ENCODE measurements around the gene STRIP2.
"Not testable (repeated sequence)": the region's sequence is repeated elsewhere in the genome, so short reads cannot be mapped to it uniquely, and the experiment has no call there.

Gene STRIP2

DNA sequence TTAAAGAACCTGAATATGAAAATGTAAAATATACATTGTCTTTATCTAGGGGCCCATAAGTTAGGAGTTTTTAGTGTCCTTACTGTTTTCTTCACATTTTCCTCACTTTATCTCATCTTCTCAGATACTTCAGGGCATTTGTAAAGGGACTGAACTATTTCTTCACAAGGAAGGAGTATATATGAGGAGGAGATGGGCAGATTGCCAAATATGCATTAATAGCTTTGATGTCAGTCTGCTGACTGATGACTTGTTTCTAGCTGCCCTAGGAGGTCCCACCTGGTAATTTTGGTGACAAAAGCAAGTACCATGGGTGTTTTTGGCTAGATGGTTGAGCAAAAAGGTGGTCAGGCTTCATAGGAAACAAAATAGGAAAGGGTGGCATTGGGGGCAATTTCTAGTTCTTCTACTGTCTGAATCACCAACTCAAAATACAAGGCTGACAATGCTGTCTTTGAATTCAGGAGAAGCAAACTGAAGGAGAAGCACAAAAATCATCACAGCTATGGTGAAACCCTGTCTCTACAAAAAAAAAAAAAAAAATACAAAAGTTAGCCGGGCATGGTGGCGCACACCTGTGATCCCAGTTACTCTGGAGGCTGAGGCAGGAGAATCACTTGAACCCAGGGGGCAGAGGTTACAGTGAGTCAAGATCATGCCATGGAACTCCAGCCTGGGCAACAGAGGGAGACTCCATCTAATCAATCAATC, 10.4 kb upstream of the STRIP2 start:
- no peak for DNase-seq (ENCODE audit: low read depth)

DNA sequence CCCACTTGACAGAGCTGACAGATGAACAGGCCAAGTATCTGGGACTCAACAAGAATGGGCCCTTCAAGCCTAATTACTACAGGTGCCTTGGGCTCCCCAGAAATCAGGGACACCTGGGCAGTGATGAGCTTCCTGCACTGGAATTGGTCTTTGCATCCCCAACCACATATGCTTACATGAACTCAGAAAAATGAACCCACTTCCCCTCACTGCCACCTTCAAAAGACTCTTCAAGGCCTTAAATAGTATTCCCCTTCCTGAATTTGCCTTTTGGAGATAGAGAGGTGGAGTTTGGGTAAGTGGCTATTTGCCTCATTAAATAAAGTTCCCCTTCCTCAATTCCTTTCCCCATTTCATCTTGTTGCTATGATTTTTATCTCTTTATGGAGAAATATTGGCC, 7.8 kb upstream of the STRIP2 start:
- no peak for DNase-seq (ENCODE audit: low read depth)

DNA sequence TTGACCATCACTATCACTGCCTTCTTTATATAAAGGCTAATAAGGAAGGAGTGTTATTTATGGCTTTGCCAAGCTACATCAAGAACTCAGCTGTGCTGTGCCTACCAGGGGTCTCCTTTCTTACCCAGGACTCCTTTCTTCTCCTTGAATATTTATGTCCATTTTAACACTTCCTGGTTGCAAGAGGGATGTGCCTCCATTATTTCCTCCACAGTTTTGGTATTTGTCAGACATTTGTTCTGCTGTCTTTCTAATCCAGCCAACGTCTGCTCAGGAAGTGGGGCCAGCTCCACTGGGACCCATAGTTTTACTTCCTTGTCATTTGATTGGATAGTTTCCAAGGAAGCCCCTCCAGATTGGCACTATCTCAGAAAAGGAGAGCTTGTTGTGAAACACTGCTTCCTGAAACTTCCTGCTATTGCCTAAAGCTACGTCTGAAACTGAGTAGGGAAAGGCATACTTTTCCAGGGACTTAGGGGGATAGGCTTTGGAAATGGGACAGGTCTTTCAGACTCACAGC, 6.6 kb upstream of the STRIP2 start:
- no peak for DNase-seq (ENCODE audit: low read depth)

DNA sequence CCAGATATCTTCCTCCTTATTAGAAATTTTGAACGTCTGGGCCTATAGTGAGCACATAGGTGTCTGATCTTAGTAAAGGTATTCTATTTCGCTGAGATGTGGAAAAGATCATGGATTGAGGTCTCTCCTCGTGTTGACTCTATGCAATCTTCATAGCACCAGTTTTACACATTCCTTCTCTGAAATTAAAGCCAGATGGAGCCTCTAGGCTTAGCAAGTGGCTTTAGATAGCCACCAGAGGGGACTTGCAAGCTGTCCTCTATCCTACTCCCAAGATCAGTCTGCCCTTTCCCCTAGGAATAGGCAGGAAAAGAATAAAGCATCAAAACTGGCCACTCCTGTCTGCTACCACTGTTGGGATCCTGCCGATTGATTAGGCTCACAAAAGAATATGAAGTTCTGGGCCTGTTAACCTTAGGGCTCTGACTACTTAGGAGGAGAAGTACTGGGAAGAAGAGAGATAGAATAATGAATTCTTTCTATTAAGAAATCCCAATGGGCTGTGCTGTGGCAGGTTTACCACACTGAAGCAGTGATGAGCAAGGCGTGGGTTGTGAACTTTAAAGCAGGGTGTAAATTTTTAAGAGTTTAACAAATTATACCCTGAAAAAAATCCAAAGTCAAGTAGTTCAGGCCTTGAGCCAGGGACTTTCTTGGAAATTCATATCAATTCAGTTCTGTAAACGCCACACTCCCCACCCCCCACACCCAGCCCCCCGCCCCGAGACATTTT, 2.2 kb upstream of the STRIP2 start:
- DNase-seq (ENCODE audit: low read depth) = no peak

DNA sequence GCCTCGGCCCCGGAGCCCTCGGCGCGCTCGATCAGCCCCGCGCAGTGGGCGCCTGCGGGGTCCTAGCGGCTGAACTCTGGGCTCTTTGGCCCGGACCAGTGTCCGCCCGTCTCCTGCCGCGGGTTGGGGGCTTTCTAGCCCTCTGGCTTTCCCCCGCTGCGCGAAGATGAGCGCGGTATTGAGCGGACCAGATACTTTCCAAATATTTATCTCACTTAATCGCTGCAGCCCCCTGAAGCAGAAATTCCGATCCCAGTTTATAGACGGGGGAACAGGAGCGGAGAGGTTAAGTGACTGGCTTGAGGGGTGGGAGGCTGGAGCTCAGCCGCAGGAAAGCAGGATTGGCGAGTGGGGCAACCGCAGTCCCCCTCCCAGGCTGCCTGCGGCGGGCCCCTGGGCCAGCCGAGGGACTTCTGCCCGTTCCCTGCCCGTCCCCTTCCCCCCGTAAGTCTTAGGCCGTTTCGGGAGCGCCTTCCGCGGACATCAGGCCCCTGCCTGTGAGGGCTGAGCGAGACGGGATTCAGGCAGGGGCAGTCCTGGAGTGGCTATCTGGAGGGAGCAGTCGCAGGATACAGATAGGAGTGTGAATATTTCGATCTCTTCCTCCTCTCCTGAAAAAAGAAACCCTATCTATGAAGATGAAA, 565 bp downstream of the STRIP2 start:
- no peak for DNase-seq (ENCODE audit: low read depth)

DNA sequence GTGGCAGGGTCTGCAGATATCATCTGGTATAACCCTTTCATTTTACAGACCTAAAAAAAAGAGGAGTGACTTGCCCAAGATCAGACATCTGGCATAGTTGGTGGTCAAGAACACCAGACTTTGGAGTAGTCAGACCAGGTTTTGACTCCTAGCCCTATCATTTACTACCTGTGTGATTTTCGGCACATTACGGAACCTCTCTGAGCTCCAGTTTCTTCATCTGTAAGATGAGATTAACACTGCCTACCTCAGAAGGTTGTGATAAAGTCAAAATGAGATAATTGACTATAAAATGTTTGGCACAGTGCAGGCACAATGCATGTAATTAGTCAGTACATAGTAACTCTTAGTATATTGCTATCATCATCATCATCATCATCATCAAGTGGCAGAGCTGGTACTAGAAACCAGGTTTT, 1.2 kb downstream of the STRIP2 start:
- DNase-seq (ENCODE audit: low read depth) = no peak

DNA sequence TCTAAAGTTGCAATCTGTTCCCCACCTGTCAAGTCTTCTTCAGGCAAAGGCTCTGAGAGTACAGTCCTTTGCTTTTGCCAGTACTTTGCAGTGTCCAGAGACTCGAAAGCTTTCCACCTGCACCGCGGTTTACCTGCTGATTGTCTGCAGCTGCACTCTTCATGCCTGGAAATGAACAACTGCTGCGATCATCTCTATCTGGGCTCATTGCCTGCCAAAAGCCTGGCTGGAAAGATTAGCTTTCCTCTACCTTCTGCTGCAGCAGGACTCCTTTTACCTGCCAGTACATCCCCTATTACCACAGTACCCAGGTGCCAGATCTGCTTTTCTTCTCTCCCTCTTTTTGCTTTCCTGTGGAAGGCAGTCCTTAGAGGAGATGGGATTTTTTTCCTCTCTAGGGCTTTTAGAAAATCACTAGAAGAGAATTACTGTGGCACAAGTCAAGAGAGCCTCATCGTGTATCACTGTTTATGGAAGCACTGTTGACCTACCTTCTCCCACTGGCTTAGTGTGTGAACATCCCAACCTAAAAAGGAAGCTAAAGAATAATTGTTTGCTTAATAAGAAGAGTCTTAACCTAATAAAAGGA, 2.2 kb downstream of the STRIP2 start:
- no peak for DNase-seq (ENCODE audit: low read depth)

DNA sequence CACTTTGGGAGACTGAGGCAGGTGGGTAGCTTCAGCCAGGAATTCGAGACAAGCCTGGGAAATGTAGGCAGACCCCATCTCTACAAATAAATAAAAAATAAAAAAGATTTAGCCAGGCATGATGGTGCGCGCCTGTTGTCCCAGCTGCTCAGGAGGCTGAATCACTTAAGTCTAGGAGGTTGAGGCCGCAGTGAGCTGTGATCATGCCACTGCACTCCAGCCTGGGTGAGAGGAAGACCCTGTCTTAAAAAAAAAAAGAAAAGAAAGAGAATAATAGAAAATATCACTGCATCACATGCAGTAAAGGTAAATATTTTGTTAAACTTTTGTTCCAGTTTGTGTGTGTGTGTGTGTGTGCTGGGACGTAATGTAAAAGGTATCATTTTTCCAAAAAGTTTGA, 3.0 kb downstream of the STRIP2 start:
- no peak for DNase-seq (ENCODE audit: low read depth)

DNA sequence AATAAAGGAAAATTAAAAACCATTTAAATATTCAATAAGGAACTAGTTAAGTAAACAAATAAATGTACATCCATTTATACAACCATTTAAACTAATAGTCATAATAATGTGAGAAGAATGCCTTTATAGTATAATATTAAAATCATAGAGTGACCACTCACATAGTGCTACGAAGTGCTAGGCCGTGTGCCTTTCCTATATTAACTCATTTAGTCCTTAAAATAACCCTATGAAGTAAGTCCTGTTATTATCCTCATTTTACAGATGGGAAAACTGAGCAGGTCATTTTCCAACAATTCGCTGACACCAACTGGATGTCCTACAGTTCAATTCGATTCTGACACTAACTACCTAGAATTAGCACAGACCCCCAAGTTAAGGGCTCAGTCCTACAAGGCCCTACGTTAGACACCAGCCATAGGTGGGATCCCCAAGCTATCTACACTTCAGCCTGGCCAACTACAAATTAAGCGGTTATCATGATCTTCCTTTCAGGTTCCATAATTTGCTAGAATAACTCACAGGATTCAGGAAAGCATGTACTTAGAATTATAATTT, 4.1 kb downstream of the STRIP2 start:
- DNase-seq (ENCODE audit: low read depth) = no peak

DNA sequence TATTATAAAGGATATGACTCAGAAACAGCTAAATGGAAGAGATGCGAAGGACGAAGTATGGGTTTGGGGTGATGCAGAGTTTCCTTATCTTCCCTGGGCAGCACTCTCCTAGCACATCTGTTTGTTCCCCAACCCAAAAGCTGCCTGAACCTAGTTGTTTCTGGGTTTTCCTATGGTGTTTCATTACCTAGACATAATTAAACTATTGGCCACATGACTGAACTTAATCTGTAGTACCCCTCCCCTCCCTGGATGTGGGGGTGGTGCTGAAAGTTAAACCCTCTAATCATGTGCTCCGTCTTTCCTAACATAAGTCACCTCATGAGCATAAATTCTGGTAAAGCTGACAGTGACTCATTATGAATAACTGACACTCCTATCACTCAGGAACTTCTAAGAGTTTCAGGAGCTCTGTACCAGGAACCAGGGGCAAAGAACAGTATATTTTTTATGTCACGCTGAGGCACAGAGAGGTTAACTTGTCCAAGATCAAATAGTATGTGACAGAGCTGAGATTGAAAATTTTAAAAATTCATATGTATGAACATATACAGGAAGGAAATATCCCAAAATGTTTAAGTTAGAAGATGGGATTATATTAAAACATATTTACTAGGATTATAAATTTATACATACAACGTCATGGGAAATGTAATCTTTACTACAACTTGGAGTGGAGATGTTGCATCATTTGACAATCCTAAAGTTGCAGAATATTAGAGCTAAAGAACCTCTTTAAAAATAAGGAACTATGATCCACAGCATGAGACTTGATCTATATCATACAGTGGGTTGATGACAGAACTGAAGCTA, 4.8 kb downstream of the STRIP2 start:
- peak; percentile 60 for DNase-seq (ENCODE audit: low read depth)

DNA sequence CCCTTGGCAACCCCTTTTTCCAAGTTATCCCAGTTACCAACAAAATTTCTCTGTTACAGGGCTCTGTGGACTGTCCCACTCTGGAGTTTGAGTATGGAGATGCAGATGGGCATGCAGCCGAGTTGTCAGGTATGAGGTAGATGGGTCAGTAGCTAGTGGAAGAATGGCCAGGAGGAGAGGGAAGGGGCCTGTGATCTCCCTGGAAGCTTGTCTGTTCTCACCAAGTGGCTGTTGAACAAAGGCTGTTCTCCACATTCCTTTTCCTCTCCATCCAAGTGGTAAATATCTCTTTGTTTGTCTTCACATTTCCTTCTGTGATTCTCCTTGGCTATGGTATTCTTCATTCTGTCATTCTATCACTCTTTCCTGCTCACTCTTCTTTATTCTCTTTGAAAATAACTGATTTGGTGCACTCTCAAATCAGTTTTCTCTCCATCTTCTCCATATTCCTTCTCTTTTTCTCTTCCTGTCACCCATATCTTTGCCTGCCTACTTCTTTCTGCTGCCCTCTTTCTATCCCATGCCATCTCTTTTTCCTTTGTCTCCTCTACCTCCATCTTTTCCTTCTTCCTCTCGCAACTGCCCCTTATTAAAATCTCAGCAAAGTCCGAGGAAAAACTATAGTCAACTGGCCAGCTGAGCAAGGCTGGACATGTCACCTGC, 5.9 kb downstream of the STRIP2 start:
- DNase-seq (ENCODE audit: low read depth) = no peak

DNA sequence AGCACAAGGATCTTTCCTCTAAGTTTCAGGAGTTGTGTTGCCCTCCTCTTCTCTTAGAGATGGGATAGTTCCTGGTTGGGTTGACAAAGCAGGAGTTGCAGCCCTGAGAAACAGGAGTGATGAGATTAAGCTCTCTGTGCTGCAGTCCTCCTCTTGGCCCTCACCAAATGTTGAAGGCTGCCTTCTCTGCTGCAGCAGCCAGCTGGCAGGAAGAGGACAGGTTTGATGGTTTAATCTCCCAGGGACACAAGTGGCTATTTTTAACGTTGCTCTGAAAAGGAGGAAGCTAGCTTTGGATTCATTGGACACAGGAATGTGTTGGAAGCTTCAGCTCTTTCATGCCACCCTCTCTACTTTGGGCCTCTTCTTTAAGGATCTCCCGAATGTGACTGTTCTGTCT, 9.4 kb downstream of the STRIP2 start:
- no peak for DNase-seq (ENCODE audit: low read depth)

DNA sequence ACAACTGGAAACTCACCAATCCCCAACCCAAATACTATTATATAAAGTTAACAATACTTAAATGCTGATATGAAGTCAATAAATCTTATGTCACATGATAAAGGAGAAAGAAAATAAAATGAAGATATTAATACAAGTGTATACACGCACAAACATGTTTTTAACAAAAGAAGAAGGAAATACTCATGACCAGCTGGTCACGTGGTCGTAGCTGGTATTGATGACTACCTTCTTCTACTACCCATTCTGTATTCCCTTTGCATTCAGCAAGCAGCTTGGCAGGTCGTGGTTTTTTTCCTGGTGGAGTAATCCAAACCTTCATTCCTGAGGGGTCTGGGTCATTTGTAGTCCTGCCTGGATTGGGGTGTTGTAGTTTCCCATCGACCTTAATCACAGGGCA, 10.5 kb downstream of the STRIP2 start:
- not testable (repeated sequence) for DNase-seq (ENCODE audit: low read depth)

DNA sequence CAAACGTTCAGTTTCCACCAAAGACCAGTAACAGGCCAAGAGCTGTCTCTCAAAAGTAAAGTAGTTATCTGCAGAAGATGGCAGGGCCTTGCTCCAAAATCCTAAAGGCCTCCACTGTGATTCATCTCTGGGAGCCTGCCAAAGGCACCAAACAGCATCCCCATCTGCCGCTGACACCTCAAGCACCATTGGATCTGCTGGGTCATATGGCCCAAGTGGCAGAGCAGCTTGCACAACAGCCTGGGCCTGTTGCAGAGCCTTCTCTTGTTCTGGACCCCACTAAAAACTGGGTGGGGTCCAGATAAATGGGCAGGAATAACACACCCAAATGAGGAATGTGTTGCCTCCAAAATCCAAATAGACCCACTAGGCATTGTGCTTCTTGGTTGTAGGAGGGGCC, 12.7 kb downstream of the STRIP2 start:
- DNase-seq (ENCODE audit: low read depth) = not testable (repeated sequence)

DNA sequence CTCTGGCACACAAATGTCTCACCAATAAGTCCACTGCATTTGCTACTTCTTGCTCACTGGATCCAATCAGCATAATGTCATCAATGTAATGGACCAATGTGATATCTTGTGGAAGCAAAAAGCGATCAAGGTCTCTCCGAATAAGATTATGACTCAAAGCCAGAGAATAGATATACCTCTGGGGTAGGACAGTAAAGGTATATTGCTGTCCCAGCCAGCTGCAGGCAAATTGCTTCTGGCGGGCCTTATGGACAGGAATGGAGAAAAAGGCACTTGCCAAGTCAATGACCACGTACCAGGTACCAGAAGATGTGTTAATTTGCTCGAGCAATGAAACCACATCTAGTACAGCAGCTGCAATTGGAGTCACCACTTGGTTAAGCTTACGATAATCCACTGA, 13.2 kb downstream of the STRIP2 start:
- DNase-seq (ENCODE audit: low read depth) = not testable (repeated sequence)

DNA sequence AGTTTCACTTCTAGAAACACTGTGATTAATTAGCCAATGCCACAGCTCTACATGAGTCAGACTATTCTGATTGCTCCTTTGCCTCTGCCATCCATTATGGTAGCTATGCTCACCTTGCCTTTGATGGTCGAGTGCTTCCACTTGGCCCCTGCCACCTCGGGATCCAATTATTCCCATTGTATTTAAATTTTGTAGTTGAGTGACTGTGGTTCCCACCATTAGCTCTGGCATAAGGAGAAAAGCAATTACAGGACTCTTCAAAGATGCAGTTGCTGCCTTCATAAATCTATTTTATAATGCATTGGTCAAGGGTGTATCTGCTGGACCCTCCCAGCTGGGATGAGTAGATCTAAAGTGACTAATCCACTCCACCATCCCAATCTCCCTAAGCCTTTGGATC, 14.4 kb downstream of the STRIP2 start:
- DNase-seq (ENCODE audit: low read depth) = not testable (repeated sequence)

DNA sequence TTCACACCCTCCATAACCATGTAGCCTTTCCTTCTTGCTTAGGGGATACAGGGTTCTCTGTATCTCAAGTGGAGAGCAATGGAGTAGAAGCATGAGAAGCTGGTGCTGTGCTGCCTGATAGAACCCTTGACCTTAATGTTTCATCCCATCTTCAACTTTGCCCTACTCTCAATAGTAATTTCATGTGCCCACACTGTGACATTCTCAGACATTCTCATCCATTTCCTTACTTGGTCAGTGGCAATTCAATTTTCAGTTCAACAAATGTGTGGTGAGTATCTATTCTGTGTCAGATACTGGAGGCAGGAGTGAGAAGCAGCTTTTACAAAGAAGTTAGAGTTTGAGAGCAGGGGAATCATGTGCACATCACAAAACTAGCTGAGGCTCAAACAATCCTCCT, 16.1 kb downstream of the STRIP2 start:
- no peak for DNase-seq (ENCODE audit: low read depth)

DNA sequence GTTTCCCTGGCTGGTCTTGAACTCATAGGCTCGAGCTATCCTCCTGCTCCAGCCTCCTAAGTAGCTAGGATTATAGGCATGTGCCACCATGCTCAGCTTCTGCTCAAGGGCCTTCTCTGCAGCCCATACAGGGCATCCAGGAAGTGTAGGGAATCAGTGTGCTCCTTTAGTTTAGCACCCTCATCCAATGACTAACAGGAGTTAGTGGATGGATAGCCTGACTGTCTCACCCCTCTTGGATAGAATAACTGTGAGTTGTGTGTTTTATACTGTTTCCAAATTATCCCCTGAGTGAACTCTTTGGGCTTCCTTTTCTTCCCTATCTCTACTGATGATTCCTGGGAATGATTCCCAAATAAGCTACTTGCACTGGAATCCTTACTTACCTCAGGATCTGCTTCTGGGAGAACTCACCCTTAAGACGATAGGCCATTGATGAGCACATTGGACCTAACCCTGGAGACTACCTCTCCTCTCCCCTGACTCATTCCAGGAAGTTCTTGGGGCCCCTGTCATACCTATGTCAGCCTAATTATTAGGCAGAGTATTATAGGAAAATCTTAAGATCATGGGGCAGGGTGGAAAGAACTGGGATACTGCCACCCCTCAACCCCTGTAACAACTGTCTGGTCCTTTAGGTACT, 18.5 kb downstream of the STRIP2 start:
- no peak for DNase-seq (ENCODE audit: low read depth)

DNA sequence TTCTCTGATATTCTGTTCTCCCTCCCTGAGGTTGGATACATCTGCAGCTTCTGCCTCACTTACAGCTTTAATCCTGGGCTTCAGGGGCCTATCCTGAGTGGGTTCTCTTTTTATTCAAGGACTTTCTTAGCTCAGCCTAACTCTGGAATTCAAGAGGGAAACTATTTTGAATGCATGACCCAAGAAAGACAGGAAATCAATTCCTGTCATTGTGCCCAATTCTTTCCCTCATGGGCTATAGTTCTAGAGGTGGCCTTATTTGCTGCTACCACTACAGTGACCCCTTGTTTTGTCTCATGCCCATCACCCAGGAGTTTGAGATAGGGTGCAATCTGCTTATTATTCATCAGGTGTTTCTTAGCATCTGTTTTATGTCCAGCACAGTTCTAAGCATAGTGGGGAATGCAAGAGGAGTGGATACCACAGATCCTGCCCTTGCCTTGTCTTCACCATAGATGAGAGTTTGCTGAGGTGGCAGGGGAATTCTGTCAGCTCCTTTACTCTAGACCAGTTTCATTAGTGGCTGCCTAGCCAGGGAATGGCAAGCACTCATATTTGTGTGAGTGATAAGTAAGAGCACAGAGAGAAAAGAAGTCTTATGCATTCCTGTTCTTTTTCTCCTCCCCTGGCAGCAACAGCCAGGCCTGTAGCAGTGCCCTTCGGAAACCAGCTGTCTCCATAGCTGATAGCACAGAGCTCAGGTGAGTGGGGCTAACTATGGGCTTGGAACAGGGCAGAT, 19.4 kb downstream of the STRIP2 start:
- DNase-seq (ENCODE audit: low read depth) = no peak

DNA sequence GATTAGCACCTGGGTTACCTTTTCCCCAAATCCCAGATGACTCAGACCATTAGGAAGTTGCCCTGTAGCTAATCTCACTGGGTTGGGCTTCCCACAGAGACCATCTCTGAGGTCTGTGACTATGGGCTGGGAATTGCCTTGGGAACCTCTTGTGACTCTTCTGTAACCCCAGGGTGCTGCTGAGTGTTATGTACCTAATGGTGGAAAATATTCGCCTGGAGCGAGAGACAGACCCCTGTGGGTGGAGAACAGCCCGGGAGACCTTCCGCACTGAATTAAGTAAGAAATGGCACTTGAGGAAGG, 20.0 kb downstream of the STRIP2 start:
- no peak for DNase-seq (ENCODE audit: low read depth)

Data from stromal cell of bone marrow (primary cell).